C4-2B (cell line): ENCODE results near the gene NCAPH2.
"Not testable (repeated sequence)": the region's sequence is repeated elsewhere in the genome, so short reads cannot be mapped to it uniquely, and the experiment has no call there.

Experiments used
- ZFX ChIP-seq: fragments of 450-650 bp; IDR thresholded peaks from 2 replicates; pipeline ENCODE4 v1.6.1; 2017
- TF ChIP-seq, protein P1 (sequence below): fragments of 450-650 bp; conservative IDR thresholded peaks from 2 replicates; pipeline ENCODE4 v1.5.1; 2017; ENCODE audit warnings: mild to moderate bottlenecking

DNA sequence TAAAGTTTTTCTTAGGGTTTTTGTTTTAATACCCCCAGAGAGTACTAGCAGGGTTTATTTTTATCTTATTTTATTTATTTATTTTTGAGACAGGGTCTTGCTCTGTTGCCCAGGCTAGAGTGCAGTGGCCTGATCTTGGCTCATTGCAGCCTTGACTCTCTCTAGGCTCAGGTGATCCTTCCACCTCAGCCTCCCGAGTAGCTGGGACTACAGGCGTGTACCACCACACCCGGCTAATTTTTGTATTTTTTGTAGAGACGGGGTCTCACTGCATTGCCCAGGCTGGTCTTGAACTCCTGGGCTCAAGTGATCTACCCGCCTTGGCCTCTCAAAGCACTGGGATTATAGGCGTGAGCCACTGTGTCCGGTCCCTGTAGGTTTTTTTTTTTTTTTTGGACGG, 12.2 kb downstream of the NCAPH2 start:
- not testable (repeated sequence) for TF ChIP-seq ZFX
- TF ChIP-seq, protein P1, sequence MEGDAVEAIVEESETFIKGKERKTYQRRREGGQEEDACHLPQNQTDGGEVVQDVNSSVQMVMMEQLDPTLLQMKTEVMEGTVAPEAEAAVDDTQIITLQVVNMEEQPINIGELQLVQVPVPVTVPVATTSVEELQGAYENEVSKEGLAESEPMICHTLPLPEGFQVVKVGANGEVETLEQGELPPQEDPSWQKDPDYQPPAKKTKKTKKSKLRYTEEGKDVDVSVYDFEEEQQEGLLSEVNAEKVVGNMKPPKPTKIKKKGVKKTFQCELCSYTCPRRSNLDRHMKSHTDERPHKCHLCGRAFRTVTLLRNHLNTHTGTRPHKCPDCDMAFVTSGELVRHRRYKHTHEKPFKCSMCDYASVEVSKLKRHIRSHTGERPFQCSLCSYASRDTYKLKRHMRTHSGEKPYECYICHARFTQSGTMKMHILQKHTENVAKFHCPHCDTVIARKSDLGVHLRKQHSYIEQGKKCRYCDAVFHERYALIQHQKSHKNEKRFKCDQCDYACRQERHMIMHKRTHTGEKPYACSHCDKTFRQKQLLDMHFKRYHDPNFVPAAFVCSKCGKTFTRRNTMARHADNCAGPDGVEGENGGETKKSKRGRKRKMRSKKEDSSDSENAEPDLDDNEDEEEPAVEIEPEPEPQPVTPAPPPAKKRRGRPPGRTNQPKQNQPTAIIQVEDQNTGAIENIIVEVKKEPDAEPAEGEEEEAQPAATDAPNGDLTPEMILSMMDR = not testable (repeated sequence)
